GM12873 (cell line): Measurements from ENCODE around the gene LCE3D.

Experiments used
- TF ChIP-seq, protein P1 (sequence below): IDR thresholded peaks from 2 replicates; pipeline ENCODE4 v1.5.1; 2012; ENCODE audit warnings: low read depth, mild to moderate bottlenecking, moderate library complexity, low read length, control low read depth; ENCODE audit not compliant: insufficient read depth; ENCODE audit errors: missing control alignments

Gene LCE3D

DNA sequence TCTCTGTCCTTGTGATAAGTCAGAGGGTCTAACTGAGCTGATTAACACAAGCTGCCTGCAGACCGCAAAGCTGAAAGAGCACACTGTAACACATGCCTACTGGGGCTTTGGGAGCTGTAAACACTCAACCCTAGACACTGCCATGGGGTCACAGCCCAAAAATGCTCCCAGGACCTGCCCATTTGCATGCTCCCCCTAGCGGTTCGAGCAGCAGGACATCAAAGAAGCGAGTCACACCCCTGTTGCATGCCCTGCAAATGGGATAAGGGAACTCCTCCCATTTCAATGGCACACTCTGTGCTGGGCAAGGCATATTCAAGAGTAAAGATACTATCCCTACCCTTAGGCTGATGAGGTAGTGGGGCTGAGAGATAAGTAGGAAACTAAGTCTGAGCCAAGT is 36.5 kb downstream of the LCE3D start:
- TF ChIP-seq, protein P1, sequence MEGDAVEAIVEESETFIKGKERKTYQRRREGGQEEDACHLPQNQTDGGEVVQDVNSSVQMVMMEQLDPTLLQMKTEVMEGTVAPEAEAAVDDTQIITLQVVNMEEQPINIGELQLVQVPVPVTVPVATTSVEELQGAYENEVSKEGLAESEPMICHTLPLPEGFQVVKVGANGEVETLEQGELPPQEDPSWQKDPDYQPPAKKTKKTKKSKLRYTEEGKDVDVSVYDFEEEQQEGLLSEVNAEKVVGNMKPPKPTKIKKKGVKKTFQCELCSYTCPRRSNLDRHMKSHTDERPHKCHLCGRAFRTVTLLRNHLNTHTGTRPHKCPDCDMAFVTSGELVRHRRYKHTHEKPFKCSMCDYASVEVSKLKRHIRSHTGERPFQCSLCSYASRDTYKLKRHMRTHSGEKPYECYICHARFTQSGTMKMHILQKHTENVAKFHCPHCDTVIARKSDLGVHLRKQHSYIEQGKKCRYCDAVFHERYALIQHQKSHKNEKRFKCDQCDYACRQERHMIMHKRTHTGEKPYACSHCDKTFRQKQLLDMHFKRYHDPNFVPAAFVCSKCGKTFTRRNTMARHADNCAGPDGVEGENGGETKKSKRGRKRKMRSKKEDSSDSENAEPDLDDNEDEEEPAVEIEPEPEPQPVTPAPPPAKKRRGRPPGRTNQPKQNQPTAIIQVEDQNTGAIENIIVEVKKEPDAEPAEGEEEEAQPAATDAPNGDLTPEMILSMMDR = peak; percentile 70

DNA sequence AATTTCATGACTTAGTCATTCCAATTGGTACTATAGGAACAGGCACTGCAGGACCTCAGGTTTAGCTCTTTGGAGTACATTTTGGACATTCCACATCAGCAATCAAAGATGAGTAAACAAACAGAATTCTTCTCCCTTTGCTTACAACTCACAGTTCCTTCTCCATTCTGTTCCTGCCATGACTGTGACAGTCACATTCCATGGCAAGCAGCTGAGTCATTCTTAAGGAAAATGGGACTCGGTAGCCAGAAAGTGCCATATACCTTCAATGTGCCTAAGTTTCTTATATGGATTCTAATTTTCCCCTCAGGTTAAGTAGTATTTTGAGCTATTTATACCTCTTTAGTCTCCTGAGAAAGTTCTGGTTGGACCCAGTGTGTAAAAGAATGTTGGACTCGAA is 40.4 kb downstream of the LCE3D start:
- TF ChIP-seq, protein P1 = no peak

DNA sequence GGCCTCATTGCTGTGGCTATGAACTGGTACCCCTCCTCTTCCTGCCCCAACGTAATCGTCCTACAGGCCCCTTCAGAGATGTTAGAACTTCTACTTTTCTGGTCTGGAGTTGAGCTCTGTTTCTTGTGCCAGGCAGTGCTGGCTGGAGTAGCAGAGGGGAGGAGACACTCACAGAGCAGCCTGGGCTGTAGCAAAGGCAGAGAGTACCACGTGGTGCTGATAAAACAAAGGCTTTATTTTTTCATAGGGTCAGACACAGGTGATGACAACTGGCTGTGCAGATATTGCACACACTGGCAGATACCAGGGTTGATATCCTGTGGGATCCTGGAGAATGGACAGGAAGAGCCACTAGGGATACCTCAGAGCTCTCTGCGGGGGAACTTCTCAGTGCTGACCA is 42.8 kb downstream of the LCE3D start:
- TF ChIP-seq, protein P1 = no peak

GRCh38 chr1:152535774-152536173 is 44.5 kb downstream of the LCE3D start:
- TF ChIP-seq, protein P1 = no peak

- TF ChIP-seq, protein P1 = peak; percentile 83
Observed at GRCh38 chr1:152533327-152533938, 46.9 kb downstream of the LCE3D start.
